Tibial nerve (tissue), 3 donors: ENCODE data around the gene DVL2.

Experiments used
- CTCF ChIP-seq, 5 experiments: fragments of 200-600 bp in 3 of 5; fragments of 450-650 bp in 2 of 5; sonication (generic) in 3 of 5; IDR thresholded peaks; one replicate each; pipeline ENCODE4 v1.5.1; 2016 to 2019; ENCODE audit warnings: antibody characterized with exemption in 5 of 5, mild to moderate bottlenecking in 3 of 5, moderate library complexity in 2 of 5
- POLR2A ChIP-seq, 2 donors: fragments of 450-650 bp; IDR thresholded peaks; one replicate each; pipeline ENCODE4 v1.6.1; 2017; ENCODE audit warnings: antibody characterized with exemption in 2 of 2, mild to moderate bottlenecking in 2 of 2, moderate library complexity in 2 of 2

GRCh38 chr17:7229504-7229903 lies 4.8 kb downstream of the DVL2 start:
- no peak for TF ChIP-seq POLR2A (IDR thresholded peaks at IDR 0.05)
- no peak for TF ChIP-seq CTCF (IDR thresholded peaks at IDR 0.05)
